Natural killer cell (primary cell): Measurements from ENCODE around the gene COL5A1. TPM values are rescaled to one million over a fixed set of nuclear protein-coding genes. Genes with fewer than 3 reads are reported as not detected.
"Not testable (repeated sequence)": the region's sequence is repeated elsewhere in the genome, so short reads cannot be mapped to it uniquely, and the experiment has no call there.

Experiments
- ATAC-seq, 3 donors: fragments of 150-1000 bp in 2 of 3; fragments of 200-7000 bp in 1 of 3; cut with Tn5 transposase; 1 replicate in 1 of 3; 2 replicates in 2 of 3; pipeline ENCODE4 v1.10.0; 2021; ENCODE audit warnings: mild to moderate bottlenecking in 2 of 3, moderate library complexity in 2 of 3
- DNase-seq, 2 donors: peaks; one replicate each; pipeline versions ENCODE4 v3.0.0 to v3.0.0-alpha.2; 2013 to 2021; ENCODE audit warnings: mixed read lengths in 1 of 2
- H3K27ac ChIP-seq: one replicate; pipeline ENCODE4 v1.5.1; 2013; ENCODE audit warnings: mild to moderate bottlenecking, low read length
- H3K27me3 ChIP-seq: one replicate; pipeline ENCODE4 v1.6.1; 2013; ENCODE audit warnings: low read length; ENCODE audit not compliant: control insufficient read depth, insufficient read depth
- H3K36me3 ChIP-seq: one replicate; pipeline ENCODE4 v1.6.1; 2013; ENCODE audit warnings: low read length; ENCODE audit not compliant: control insufficient read depth, insufficient read depth
- H3K4me1 ChIP-seq: one replicate; pipeline ENCODE4 v1.6.1; 2013; ENCODE audit warnings: low read length; ENCODE audit not compliant: control insufficient read depth, insufficient read depth
- H3K4me3 ChIP-seq: one replicate; pipeline ENCODE4 v1.5.1; 2013; ENCODE audit warnings: low read length
- H3K9me3 ChIP-seq: one replicate; pipeline ENCODE4 v1.6.1; 2013; ENCODE audit warnings: low read length; ENCODE audit not compliant: control insufficient read depth, insufficient read depth
- H3K27ac Mint-ChIP-seq, 2 donors: one replicate each; pipeline ENCODE4 v1.8.0; 2022; ENCODE audit warnings: mild to moderate bottlenecking in 2 of 2, mixed read lengths in 2 of 2, moderate library complexity in 1 of 2
- H3K27me3 Mint-ChIP-seq, 2 donors: one replicate each; pipeline ENCODE4 v1.8.0; 2022; ENCODE audit warnings: low read depth in 2 of 2, mixed read lengths in 2 of 2
- H3K36me3 Mint-ChIP-seq: one replicate; pipeline ENCODE4 v1.8.0; 2022; ENCODE audit warnings: mixed read lengths
- H3K4me1 Mint-ChIP-seq, 2 donors: one replicate each; pipeline ENCODE4 v1.8.0; 2022; ENCODE audit warnings: mixed read lengths in 2 of 2
- H3K4me3 Mint-ChIP-seq: one replicate; pipeline ENCODE4 v1.8.0; 2022; ENCODE audit warnings: mild to moderate bottlenecking, moderate library complexity, mixed read lengths
- H3K9me3 Mint-ChIP-seq, 2 donors: one replicate each; pipeline ENCODE4 v1.8.0; 2022; ENCODE audit warnings: mixed read lengths in 2 of 2
- CTCF ChIP-seq: fragments of 200-600 bp; IDR thresholded peaks from one replicate; pipeline ENCODE4 v1.8.0; 2022; ENCODE audit warnings: antibody characterized with exemption
- WGBS: methylation state at CpG from one replicate; pipeline ENCODE4 v1.1.7; 2013; ENCODE audit warnings: missing lambda C conversion rate; ENCODE audit not compliant: insufficient coverage; 5-methylcytosine and 5-hydroxymethylcytosine counted together
- intact Hi-C: fragments of 100-400 bp; cut with micrococcal nuclease; formaldehyde crosslinking; loops from one replicate; pipeline ENCODE4 v1.14.2; 2022
- total RNA-seq, 4 donors: library from RNA; stranded (reverse); fragments of 120-200 nt in 1 of 4; gene quantifications; one replicate each; pipeline versions ENCODE4 v1.2.3 to v1.2.4, GENCODE V29; 2013 to 2022

Gene COL5A1
- total RNA-seq, 3 donors from 2014 or later (not counting 1 experiment from before 2014, with no cell fraction given) = 0.11 to 0.28 (median 0.23) TPM

DNA sequence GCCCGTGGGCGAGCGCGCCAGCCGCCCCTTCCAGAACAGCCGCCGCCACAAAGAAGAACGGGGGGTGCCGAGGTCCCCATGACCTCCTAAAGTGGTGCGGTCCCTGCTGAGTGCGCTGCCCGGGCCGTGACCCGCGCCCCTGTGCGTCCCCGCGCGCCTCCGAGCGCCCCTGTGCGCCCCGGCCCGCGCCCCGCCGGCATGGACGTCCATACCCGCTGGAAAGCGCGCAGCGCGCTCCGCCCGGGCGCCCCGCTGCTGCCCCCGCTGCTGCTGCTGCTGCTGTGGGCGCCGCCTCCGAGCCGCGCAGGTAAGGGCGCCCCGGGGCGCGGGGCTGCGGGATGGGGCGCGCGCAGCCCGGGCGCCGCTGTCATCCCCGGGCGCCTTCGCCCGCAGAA lies 384 bp downstream of the COL5A1 start:
- no peak overlapping the region for H3K4me3 ChIP-seq
- H3K36me3 ChIP-seq = no peaks in the 10 kb centered on the region
- H3K36me3 Mint-ChIP-seq = no peaks in the 10 kb centered on the region
- peak in 1 of 3 donors; percentile 8 for ATAC-seq
- no peaks in the 10 kb centered on the region for H3K4me1 ChIP-seq
- no peaks in the 10 kb centered on the region for H3K9me3 ChIP-seq
- WGBS = under 1% methylated on average over 58 of the region's 58 CpGs
- H3K4me3 Mint-ChIP-seq = no peak overlapping the region
- H3K27me3 ChIP-seq = peaks cover 3% of the 10 kb centered on the region
- H3K27ac ChIP-seq = no peak overlapping the region
- H3K27ac Mint-ChIP-seq = no peak overlapping the region
- no peaks in the 10 kb centered on the region for H3K4me1 Mint-ChIP-seq
- no peaks in the 10 kb centered on the region for H3K9me3 Mint-ChIP-seq
- DNase-seq = no peak
- no peak for TF ChIP-seq CTCF
- peaks cover 12 to 14% of the 10 kb centered on the region in 2 donors for H3K27me3 Mint-ChIP-seq
- intact Hi-C loops = no loop called here

- ATAC-seq (no peak), DNase-seq (no peak)
- H3K4me3 Mint-ChIP-seq = peak overlapping the region; percentile 28
- Histone ChIP-seq H3K4me1 (no peaks in the 10 kb centered on the region), H3K4me3 (no peak overlapping the region), H3K36me3 (no peaks in the 10 kb centered on the region), H3K27me3 (peaks cover 3% of the 10 kb centered on the region), H3K27ac (no peak overlapping the region), H3K9me3 (no peaks in the 10 kb centered on the region)
- H3K27ac Mint-ChIP-seq = no peak overlapping the region
- H3K36me3 Mint-ChIP-seq = no peaks in the 10 kb centered on the region
- H3K4me1 Mint-ChIP-seq = no peaks in the 10 kb centered on the region
- intact Hi-C loops = no loop called here
- no peaks in the 10 kb centered on the region for H3K9me3 Mint-ChIP-seq
- 19% methylated on average over 37 of the region's 37 CpGs for WGBS
- peaks cover 12 to 14% of the 10 kb centered on the region in 2 donors for H3K27me3 Mint-ChIP-seq
- no peak for TF ChIP-seq CTCF
Measured at GRCh38 chr9:134642385-134643181, 980 bp downstream of the COL5A1 start.

- Histone ChIP-seq H3K27me3 (peaks cover 3% of the 10 kb centered on the region), H3K9me3 (no peaks in the 10 kb centered on the region), H3K4me3 (no peak overlapping the region), H3K4me1 (no peaks in the 10 kb centered on the region), H3K36me3 (no peaks in the 10 kb centered on the region), H3K27ac (no peak overlapping the region)
- Mint-ChIP-seq H3K27me3 (peaks cover 12 to 18% of the 10 kb centered on the region in 2 donors), H3K36me3 (no peaks in the 10 kb centered on the region), H3K27ac (no peak overlapping the region), H3K4me1 (no peaks in the 10 kb centered on the region), H3K4me3 (no peak overlapping the region), H3K9me3 (no peaks in the 10 kb centered on the region)
- ATAC-seq = no peak
- 91% methylated on average over 16 of the region's 16 CpGs for WGBS
- no peak for DNase-seq
- intact Hi-C loops = no loop called here
- no peak for TF ChIP-seq CTCF
Measured at GRCh38 chr9:134643222-134643671, 1.6 kb downstream of the COL5A1 start.

- H3K4me1 ChIP-seq, H3K27me3 ChIP-seq, H3K4me1 Mint-ChIP-seq, H3K36me3 ChIP-seq, H3K9me3 Mint-ChIP-seq, DNase-seq, H3K36me3 Mint-ChIP-seq, H3K27ac Mint-ChIP-seq, H3K4me3 ChIP-seq, ATAC-seq, H3K4me3 Mint-ChIP-seq, intact Hi-C loops, H3K9me3 ChIP-seq, H3K27ac ChIP-seq: not testable (repeated sequence)
- peaks cover 12 to 18% of the 10 kb centered on the region in 2 donors for H3K27me3 Mint-ChIP-seq
- 96% methylated on average over 10 of the region's 14 CpGs for WGBS
Measured at GRCh38 chr9:134644401-134644724, 2.8 kb downstream of the COL5A1 start.
